HG03045 (cell line): ENCODE data around the gene SVIL.
"Not testable (repeated sequence)": the region's sequence is repeated elsewhere in the genome, so short reads cannot be mapped to it uniquely, and the experiment has no call there.

Experiments
- ATAC-seq: cut with Tn5 transposase; IDR thresholded peaks from one replicate; pipeline ENCODE4 v1.9.1; 2021; ENCODE audit warnings: mild to moderate bottlenecking, moderate library complexity; ENCODE audit not compliant: unreplicated experiment

Gene SVIL

DNA sequence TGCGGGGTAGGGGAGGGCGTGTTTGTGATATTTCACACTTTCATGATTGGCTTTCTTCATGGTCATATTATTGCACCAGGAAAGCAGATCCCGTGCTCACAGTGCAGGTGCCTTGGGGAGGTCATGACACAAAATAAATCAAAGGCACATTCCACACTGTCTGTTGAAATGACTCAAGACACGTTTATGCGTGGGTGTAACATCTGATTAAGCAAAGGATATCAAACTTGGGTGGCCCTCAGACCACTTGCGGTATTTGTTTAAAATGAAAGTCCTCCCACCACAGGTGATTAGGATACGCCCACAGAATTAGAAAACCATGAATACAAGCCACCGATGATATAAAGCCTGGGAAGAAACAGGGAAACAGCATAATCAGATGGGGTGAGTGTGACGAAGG is 51.1 kb downstream of the SVIL start:
- ATAC-seq: no peak

DNA sequence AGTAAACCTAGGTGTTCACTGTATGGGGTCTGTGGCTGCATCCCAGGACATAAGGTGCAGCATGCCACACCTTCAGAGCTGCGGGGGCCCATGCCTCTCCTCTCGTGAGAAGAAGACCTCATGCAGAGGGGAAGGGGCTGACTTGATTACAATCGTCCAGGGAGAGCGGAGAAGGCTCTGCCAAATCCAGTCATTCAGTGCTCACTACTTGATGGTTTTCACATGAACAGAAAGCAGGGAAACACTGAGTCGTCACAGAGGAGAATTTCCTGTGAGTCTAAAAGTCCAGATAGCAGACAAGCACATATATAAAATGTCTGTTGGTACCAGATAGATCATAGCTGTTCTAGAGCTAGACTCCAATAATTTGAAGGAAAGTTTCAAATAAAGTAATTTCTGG is 52.0 kb downstream of the SVIL start:
- not testable (repeated sequence) for ATAC-seq

DNA sequence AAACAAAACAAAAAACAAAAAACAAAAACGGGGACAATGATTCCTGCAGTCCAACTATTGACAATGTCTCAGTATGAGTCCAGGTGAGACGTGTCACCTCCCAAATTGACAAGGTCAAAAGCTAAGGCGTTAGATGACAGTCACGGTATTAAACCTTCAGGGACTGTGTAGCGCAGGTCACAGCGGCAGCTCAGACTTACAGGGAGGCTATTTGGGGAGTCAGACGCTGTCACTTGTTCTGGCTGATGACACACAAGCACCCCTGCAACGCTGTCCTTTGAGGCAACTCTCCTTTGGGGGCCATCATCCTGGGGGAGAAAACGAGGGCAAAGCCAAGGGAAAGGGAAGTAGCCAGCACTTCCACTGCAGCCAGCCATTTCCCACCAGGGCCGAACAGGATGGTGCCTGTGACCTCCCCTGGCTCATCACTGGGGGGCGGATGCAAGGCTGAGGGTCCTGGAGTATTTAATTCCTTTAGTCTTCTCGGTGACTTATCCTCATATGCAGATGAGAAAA is 55.3 kb downstream of the SVIL start:
- ATAC-seq: no peak

DNA sequence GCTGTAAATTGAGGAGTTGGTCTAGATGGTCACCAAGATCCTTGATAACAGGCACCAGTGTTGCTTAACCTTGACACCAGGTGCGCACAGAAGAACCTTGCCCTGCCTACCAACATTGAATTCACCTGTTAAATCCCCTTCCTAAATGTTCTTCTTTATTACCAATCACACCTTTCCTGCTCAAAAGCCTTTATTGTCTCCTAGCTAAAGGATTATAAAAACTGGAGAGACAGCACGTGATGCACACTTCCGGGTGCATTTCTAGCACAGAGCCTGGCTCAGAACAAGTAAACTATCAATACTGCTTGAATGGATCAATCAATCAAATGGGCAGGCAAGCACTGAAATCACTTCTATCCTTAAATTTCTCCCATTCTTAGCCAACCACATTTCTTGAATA is 56.3 kb downstream of the SVIL start:
- ATAC-seq: no peak

DNA sequence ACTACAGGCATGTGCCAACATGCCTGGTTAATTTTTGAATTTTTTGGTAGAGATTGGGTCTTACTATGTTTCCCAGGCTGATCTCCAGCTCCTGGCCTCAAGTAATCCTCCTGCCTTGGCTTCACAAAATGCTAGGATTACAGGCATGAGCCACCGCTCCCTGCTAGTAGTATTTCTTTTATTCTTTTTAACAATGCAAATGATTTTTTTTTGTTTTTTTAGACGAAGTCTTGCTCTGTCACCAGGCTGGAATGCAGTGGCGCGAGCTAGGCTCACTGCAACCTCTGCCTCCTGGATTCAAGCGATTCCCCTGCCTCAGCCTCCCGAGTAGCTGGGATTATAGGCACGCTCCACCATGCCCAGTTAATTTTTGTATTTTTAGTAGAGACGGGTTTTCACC is 58.1 kb downstream of the SVIL start:
- no peak for ATAC-seq

DNA sequence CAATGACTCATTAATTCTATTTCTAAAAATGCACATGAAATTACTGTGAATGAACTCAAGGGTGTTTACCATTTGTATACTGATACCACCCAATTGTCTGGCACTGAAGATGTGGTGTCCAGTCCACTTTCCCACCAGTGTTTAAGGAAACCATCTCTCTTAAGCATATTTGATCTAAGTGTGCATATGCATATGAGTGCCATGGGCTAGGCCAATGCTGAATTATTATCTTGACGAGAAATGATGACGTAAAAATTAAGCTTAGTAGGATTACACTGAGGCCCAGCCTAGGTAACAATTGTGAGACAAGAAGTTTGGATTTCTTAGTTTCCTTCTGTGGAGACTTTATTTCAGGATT is 59.7 kb downstream of the SVIL start:
- no peak for ATAC-seq

DNA sequence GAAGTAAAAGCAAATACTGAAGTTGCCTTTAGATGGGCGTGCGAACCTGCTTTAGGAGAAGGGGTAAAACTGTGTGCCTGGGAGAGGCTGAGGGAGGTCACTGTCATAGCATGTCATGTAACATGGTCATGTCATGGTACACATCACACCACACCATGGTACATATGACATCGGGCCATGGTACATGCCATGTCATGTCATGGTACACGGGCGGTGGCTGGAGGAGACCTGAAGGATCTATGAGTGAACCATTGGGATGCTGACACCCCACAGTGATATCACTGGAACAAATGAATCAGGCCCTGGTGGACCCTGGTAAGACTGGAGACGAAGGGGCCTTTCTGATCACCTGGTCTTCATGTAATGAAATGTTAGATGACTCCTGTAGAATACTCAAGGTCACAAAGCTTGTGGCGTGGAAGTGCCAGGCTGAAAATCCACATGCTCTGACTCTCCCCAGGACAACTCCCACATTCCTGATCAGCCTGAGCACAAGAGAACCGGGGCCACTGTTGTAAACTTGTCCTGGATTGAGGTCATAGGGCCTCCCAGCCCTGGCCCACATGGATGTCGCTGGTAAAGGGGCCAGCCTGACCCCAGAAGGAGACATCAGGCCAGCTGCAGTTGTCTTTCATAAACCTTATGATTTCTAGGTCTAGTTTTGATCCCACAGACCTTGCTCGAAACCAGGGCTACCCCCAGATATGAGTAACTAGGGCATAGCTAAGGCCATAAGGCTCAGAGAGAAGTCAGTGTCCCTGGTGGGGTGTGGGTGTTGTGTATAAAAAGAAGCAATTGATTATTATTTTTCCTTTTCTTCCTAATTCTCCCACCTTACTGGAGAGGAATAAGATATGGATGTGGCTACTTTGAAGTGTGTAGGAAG is 60.3 kb downstream of the SVIL start:
- not testable (repeated sequence) for ATAC-seq

DNA sequence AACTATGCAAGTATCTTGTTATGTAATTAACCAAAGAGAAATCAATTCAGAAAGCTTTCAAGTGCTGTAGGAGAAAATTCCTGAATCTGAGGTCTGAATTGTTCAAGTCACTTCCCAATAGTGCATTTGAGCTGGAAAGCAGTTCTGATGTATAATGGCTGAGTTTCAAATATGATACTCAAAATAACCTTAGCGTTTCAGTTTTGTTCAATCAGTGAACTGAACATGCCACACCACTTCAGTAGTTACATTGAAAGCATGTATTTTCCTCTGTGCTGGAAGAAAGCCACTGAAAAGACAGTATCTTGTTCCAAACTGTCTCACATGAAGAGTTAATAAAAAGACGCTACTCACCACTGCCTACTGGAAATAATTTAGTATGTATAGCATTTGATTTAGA is 64.5 kb downstream of the SVIL start:
- not testable (repeated sequence) for ATAC-seq

DNA sequence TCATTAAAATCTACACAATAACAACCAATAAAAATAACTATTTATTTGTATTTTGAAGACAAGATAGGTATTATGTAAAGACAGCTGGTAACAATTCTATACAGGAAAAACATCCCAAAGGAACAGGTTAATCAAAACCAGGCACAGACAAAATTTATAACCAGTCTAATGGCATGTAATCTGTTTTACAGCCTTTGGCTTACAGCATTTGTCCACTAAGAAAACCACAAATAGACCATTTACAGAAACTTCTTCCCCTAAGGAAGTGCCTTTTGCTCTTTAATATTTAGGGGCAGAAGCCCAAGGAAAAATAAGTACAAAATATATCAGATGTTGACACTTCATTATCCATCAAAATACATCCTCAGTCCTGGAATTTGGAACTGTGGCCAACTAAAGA is 65.0 kb downstream of the SVIL start:
- ATAC-seq: no peak

DNA sequence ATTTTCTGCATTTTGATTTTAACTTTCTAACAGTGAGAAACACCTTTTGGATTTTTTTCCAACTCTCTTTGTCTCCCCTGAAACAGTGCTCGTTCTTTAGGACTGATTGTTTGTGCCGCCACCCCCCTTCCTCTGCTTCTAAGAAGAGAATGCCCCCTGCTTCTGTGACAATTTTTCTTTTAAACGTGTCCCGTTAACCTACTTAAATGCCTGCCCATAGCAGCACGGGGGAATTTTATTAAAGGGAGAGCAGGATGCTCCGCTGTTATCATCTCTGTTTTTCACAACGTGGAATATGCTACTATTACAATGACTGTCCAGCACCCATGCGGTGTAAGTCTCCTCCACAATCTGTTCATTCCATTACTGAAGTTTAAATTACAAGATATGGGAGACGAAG is 67.8 kb downstream of the SVIL start:
- ATAC-seq: no peak

DNA sequence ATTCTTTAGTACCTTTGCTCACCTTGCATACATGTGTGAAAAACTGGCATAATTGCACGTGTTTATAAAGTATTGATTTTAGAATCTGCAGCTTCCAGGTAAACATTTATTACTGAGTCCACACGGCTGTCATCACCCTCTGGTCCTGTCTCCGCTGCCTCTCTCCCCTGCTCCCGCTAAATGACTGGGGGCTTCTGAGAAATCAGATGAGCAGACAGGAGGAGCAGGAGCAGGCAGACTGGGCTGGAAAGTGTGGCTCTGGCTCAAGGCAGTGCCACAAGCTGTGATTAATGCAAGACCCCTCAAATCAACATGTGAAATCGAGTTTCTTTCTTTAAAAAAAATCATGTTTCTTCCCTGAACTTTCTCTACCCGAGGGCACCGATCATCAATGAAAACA is 68.6 kb downstream of the SVIL start:
- not testable (repeated sequence) for ATAC-seq

DNA sequence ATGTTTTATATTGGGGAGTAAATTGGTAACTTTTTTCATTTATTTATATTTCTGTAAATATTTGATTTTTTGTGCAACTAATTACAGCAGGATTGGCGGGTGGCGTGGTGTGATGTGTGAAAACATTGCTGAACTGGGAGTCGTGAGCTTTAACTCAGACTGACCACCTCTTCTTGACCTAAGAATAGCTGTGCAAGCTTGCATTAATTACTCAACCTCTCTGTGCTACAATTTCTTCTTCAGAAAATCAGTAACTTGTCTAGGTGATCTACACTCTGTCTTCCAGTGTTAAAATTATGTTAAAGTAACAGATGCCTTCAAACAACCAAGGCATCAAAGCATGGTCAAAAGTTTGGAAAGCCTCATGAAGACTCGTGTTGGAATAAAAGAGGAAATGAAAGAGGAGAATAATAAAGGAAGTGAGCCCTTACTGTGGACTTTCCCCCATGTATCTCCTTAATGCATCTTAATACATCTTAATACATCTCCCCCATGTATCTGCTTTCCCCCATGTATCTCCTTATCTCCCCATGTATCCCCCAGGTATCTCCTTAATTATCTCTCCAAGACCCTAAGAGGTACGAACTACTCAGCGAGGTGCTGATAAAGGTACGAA is 71.2 kb downstream of the SVIL start:
- ATAC-seq: no peak

DNA sequence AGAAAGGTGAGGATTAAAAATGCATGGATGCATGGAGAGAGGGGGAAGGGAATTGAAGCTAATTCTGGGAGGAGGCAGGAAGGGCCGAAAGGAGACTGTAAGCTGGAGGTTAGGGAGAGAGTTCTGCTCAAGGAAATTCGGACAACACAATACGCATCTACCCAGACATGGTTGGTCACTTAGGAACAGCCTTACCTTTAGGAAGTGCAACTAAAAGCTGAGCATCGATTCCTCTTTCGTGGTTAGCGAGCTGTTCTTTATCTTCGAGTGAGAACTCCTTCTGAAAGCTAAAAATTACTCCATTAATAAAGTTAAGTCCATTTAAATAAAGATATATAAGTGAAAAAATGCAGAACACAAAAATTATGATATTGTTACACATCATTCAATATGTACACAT is 71.8 kb downstream of the SVIL start:
- not testable (repeated sequence) for ATAC-seq

DNA sequence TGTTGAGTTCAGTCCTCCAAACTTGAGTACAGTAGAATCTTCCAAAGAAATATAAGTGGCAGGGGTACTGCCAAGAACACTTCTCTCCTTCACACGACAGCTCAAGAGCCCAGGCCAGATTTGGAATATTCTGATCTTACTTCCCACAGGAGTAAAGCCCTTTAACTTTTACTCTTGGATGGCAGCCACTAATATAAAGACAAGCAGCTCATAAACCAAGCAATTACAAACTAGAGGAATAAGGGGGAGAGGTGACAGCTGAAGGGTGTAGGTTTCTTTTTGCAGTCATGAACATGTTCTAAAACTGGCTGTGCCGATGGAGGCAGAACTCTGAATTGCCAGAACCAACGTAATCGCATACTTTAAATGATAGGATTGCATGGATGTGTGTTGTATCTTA is 74.8 kb downstream of the SVIL start:
- no peak for ATAC-seq

DNA sequence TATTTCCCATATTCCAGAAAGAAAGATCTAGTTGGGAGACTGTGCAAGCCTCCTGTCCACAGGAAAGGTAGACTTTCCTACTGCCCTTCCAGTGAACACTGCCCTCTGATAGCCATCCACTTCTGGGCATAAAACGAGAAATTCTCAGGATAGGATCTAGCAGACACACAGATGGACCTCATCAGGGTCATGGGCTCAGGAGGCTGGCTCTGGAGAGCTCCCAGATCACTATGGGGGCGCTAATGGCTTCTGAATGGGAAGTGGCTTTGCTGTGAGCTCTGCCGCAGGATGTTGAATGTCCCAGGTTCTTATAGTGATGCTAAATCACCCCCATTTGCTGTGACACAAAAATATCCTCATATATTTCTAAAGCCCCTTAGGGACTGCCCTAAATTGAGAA is 77.1 kb downstream of the SVIL start:
- no peak for ATAC-seq

DNA sequence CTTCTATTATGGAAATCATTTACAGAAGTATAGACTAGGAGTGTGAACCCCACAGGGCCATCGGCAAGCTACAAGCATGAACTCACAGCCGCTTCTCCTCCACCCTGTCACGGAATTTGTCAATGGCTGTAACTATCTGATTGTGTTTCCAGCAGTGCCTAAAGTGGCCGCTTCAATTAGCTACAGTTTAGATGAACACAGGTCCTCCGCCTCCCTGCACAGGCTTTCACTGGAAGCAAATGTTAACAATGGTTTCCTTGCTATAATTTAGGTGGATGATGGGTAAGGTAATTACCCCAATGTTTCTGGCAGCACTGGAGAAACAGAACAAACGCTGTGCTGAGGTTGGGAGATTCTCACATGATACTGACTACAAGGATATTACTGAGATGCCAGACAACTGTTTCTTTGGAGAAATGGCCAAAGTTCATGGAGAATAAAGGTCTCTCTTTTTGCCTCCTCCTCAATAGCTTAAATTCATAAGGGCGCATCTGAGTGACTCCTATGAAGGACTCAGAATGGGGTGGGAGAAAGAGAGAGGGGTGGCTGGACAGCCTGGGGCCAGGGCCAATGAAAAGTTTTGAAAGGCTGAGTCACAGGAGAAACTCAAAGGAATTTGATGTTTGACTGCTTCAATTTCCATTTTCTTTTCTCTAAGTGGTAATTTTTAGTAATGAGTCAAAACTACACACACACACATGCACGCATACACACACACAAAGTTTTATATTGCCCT is 78.9 kb downstream of the SVIL start:
- no peak for ATAC-seq

DNA sequence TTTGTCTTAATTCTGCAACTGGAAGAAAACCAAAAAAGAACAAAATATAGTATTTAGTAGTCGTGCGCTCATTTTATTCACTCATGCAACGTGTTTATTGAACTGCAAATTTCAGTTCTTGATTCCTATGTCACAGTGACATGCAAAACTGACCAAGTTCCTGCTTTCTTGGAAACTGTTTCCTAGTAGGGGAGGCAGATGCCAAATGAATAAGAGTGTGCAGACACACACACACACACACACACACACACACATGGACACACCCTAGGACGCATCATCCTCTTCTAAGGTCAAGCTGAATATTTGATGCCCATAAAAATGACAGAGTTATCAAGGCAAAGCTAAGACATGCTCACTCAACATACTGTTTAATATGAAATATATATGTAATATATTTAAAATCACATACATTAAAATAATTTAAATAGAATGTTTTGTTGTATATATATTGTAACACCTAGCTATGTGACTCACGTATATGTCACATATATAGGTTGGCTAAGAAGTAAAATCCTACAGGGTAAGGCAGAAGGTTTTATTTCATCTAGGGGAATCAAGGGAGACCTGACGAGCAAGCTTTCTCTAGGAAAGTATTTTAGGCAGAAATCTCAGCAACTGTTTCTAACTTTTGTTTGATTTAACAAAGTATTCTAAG is 79.6 kb downstream of the SVIL start:
- no peak for ATAC-seq

DNA sequence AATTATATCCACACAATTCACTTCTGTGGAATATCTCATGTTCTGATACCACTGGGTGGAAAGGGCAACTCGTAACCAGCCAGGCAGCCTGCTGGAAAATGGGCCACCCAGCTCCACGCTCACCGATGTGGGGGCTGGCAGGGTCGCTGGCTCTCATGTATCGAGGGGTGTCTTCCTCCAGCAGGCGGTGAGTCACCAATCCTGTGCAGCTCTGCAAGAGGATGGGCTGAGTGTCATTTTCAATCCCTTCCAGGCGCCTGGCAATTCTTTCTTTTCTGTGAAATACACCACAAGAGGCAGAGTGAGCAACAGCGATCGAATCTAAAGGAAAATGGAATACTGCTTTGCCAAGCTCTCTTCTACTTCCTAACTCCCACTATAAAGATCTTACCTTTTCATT is 80.1 kb downstream of the SVIL start:
- ATAC-seq: no peak

DNA sequence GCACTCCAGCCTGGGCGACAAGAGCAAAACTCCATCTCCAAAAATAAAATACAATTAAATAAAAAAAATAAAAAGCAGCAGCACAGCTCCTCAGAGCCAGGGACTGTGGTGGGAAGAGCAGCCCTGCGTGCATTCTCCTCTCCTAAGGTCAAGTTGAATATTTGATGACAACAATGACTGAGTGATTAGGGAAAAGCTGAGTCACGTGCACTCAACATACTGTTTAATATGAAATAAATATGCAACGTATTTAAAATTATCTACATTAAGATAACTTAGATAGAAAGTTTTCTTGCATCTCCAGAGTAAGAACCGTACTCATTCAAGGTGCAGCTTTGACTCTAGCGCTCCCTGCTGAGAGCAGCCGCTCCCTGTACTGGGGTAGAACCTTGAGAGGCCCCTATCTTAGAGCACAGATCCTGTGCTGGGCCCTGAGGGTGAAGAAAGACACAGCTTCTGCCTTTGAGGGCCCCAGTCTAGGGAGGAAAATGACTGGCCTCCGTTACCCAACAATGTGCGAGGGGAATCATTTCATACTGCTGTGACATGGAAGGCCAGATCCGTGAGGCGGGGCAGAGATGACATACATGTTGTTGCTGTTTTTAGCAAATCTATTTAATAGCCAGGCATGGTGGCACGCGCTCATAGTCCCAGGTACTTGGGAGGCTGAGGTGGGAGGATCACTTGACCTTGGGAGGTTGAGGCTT is 81.1 kb downstream of the SVIL start:
- ATAC-seq: no peak

DNA sequence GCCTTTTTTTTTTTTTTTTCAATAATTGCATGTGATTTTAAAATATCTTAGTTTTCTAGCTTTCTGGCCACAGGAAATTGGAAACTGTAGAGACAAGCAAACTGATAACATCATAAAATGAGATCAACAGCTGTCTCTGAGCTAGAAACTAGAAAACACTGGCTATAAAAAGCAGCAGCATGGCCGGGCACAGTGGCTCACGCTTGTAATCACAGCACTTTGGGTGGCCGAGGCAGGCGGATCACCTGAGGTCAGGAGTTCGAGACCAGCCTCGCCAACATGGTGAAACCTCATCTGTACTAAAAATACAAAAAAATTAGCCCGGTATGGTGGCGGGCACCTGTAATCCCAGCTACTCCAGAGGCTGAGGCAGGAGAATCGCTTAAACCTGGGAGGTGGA is 81.7 kb downstream of the SVIL start:
- ATAC-seq: not testable (repeated sequence)

DNA sequence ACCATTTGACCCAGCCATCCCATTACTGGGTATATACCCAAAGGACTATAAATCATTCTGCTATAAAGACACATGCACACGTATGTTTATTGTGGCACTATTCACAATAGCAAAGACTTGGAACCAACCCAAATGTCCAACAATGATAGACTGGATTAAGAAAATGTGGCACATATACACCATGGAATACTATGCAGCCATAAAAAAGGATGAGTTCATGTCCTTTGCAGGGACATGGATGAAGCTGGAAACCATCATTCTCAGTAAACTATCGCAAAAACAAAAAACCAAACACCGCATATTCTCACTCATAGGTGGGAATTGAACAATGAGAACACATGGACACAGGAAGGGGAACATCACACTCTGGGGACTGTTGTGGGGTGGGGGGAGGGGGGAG is 85.3 kb downstream of the SVIL start:
- not testable (repeated sequence) for ATAC-seq
